ENCODE measurements around the gene TMEM131.

TMEM131 gene

DNA sequence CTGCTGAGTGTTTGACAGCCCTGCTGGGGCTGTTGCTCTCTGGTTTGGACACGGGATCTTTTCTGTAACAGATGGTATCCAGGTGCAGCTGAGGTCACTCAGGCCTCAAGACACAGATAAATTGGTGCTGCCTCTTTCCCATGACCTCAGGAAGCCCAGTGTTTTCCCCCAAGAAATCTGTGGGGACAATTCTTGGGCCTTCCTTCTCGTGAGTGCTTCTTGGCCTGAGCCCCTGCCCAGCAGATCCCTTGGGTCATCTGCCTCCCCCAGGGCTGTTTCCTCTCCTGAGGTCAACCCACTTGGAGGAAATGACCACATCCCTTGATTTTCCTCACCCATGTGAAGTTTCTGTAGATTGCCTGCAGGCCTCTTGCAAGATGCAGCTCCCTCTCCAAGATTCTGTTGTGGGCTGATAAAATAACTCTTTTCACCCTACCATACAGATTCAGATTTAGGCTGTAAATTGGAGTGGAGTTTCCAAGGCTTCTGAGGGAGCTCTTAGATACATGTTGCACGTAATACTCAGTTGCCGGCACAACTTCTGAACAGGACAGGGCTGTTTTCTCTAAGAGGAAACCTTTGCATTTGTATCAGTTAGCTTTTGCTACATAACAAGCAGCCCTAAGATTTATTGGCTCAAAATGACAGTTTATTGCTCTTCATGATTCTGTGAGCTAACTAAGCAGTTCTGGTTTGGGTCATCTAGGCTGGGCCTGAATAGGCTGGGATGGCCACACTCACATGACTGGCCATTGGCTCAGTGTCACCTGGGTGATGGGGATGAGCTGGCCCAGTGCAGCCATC is 269.3 kb downstream of the TMEM131 start:
- H3K4me3 ChIP-seq (ENCODE audit: low read depth, low read length) = no peak overlapping the region
- no peak for TF ChIP-seq CTCF (IDR thresholded peaks at IDR 0.05; ENCODE audit: borderline replicate concordance, insufficient read depth, low read depth, low read length)

DNA sequence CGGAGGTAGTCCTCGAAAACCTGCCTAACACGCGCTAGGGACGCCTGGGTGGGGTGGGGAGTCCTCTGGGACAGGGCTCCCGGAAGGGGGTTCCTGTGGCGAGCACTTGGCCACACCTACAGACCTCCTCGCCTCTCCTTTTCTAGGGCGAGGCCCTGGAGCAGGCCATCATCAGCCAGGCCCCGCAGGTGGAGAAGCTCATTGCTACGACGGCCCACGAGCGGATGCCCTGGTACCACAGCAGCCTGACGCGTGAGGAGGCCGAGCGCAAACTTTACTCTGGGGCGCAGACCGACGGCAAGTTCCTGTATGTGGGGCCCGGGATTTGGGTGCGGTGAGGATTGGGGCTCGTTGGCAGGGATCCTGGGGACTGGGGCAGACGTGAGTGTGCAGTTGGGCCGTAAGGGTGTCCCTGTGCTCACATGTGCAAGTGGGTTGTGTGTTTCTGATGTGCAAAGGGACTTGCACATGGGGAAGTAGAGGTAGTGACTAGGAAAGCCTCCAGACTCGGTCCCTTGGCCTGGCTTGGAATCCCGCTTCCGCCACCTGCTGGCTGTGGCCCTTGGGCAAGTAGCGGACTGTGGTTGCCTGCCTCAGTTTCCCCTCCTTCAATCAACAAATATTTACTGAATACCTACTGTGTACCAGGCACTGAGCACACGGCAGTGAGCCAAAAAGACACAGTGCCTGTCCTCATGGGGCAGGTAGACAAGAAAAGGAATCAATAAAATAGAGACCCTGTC is 270.6 kb downstream of the TMEM131 start:
- no peak for TF ChIP-seq CTCF (IDR thresholded peaks at IDR 0.05; ENCODE audit: borderline replicate concordance, insufficient read depth, low read depth, low read length)
- H3K4me3 ChIP-seq (ENCODE audit: low read depth, low read length) = no peak overlapping the region

GRCh38 chr2:97724501-97724900 is 271.2 kb downstream of the TMEM131 start:
- no peak for TF ChIP-seq CTCF (IDR thresholded peaks at IDR 0.05; ENCODE audit: borderline replicate concordance, insufficient read depth, low read depth, low read length)
- H3K4me3 ChIP-seq (ENCODE audit: low read depth, low read length) = no peak overlapping the region

GRCh38 chr2:97724073-97724410 is 271.7 kb downstream of the TMEM131 start:
- no peak overlapping the region for H3K4me3 ChIP-seq (ENCODE audit: low read depth, low read length)
- TF ChIP-seq CTCF (IDR thresholded peaks at IDR 0.05; ENCODE audit: borderline replicate concordance, insufficient read depth, low read depth, low read length) = no peak

DNA sequence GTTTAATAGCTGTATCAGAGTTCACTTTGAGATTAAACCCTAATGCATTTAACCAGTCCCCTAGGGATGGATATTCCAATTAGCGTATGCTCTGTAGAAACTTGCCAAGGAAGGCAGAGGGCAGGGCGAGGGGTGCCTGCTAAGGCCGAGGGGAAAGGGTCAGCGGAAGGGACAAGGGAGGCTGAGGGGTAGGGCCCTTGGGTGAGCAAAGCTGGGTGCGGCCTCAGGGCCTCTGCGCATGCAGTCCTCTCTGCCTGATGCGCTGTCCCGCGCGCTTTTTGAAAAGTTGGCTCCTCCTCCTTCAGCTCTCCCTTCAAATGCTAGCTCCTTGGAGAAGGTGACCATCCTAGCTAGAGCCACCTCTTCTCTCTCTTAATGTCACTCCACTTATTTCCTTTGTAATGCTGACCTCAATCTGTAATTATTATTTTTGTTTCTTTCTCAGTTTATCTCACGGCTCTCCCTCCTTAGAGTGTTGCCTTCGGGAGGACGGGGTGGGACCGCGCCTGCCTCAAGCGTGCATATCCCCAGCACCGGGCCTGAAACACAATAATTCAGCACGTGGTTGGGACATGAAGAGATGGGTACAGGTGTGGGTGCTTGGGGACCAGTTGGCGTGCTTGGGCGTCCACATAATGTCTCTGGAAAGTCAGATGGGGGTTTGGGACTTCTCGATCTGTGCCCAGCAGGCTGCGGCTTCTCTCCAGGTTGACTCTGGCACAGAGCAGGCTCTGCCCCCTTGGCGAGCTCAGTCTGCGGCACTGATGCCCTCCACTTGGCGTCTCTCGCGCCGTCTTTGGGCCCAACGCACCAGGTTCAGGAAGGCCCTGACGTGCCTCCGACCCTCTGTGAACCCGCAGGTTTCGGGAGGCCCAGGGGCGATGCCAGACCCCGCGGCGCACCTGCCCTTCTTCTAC is 272.3 kb downstream of the TMEM131 start:
- H3K4me3 ChIP-seq (ENCODE audit: low read depth, low read length) = no peak overlapping the region
- no peak for TF ChIP-seq CTCF (IDR thresholded peaks at IDR 0.05; ENCODE audit: borderline replicate concordance, insufficient read depth, low read depth, low read length)

DNA sequence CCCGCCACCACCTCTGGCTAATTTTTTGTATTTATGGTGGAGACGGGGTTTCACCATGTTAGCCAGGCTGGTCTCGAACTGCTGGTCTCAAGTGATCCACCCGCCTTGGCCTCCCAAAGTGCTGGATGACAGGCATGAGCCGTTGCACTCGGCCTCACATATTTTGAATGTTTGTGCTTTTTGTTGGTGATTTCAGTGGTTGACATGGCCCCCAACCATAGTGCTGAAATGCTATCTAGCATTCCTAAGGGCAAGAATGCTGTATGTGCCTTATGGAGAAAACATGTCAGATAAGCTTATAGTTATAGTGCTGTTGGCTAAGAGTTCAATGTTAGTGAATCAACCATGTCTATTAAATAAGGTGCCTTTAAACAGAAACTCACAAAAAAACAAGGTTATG is 273.5 kb downstream of the TMEM131 start:
- no peak overlapping the region for H3K4me3 ChIP-seq (ENCODE audit: low read depth, low read length)
- TF ChIP-seq CTCF (IDR thresholded peaks at IDR 0.05; ENCODE audit: borderline replicate concordance, insufficient read depth, low read depth, low read length) = no peak
